ENCODE data around the gene RUNDC3A. TPM values are rescaled to one million over a fixed set of nuclear protein-coding genes. Genes with fewer than 3 reads are reported as not detected.
A peak's percentile ranks its signal among the peaks of the same experiment; 100 is the strongest.

RUNDC3A gene
- total RNA-seq, 1 donor from 2014 or later = 2.0 TPM

DNA sequence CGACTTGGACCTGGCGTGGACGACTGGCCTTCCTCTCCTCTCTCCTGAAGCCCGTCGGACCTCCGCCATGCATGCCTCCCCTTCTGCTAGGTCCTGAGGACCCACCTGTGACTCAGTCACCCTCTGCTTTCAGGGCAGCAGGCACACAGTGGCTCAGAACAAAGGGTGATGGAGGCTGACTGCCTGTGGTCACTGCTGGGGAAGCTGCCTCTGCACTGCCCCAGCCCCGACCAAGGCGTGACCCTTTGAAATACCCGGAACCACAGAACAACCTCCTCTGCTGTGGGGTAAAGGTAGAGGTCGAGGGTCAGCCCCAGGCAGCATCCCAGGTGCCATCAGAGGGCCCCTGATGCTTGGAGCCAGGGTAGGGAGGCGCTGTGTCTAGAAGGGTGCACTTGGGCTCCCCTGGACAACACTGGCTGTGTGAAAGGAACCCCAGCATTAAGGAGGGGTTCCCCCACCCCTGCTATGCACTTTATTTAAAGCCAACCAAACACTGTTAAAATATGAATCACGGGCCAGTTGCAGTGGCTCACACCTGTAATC is 27.9 kb upstream of the RUNDC3A start:
- FAIRE-seq (no peak), DNase-seq (ENCODE audit: low read depth) (no peak)
- H3K4me3 ChIP-seq (ENCODE audit: insufficient read depth, low read depth, low read length) = no peak overlapping the region
- Mint-ChIP-seq H3K9me3 (ENCODE audit: unreplicated experiment) (no peaks in the 10 kb centered on the region), H3K27me3 (ENCODE audit: low read depth, unreplicated experiment) (peaks cover 35% of the 10 kb centered on the region), H3K4me3 (ENCODE audit: unreplicated experiment) (no peak overlapping the region), H3K4me1 (ENCODE audit: low read depth, unreplicated experiment) (peaks cover 10% of the 10 kb centered on the region), H3K36me3 (ENCODE audit: low read depth, unreplicated experiment) (peaks cover 3% of the 10 kb centered on the region), H3K27ac (ENCODE audit: unreplicated experiment) (peak overlapping the region; percentile 85)
- no peaks in the 10 kb centered on the region for H4K20me1 ChIP-seq (ENCODE audit: insufficient read depth, low read length)
- peaks cover 20% of the 10 kb centered on the region for H3K4me1 ChIP-seq (ENCODE audit: insufficient read depth, low read length)
- H2AFZ ChIP-seq (ENCODE audit: low read depth, low read length) = peak overlapping the region; percentile 29
- no peaks in the 10 kb centered on the region for H3K79me2 ChIP-seq (ENCODE audit: insufficient read depth, low read length)
- H3K9me3 ChIP-seq (ENCODE audit: insufficient read depth, low read depth, low read length) = no peaks in the 10 kb centered on the region
- H3K9ac ChIP-seq (ENCODE audit: low read length) = peak overlapping the region; percentile 47
- no peaks in the 10 kb centered on the region for H3K36me3 ChIP-seq (ENCODE audit: insufficient read depth, low read length)
- TF ChIP-seq CTCF (IDR thresholded peaks at IDR 0.05; ENCODE audit: insufficient read depth, low read depth, low read length) (no peak), EZH2 (IDR thresholded peaks at IDR 0.05; ENCODE audit: insufficient read depth, low read length) (no peak)
- H3K4me2 ChIP-seq (ENCODE audit: low read length) = peak overlapping the region; percentile 76
- H3K27ac ChIP-seq (ENCODE audit: low read depth, low read length) = peak overlapping the region; percentile 47
- H3K27me3 ChIP-seq (ENCODE audit: insufficient read depth, low read length) = no peaks in the 10 kb centered on the region

GRCh38 chr17:44281570-44281969 is 26.8 kb upstream of the RUNDC3A start:
- Histone ChIP-seq H3K79me2 (ENCODE audit: insufficient read depth, low read length) (no peaks in the 10 kb centered on the region), H3K4me1 (ENCODE audit: insufficient read depth, low read length) (peaks cover 20% of the 10 kb centered on the region), H4K20me1 (ENCODE audit: insufficient read depth, low read length) (no peaks in the 10 kb centered on the region), H2AFZ (ENCODE audit: low read depth, low read length) (no peak overlapping the region), H3K4me3 (ENCODE audit: insufficient read depth, low read depth, low read length) (no peak overlapping the region), H3K27ac (ENCODE audit: low read depth, low read length) (no peak overlapping the region), H3K36me3 (ENCODE audit: insufficient read depth, low read length) (no peaks in the 10 kb centered on the region), H3K27me3 (ENCODE audit: insufficient read depth, low read length) (no peaks in the 10 kb centered on the region), H3K4me2 (ENCODE audit: low read length) (no peak overlapping the region), H3K9me3 (ENCODE audit: insufficient read depth, low read depth, low read length) (no peaks in the 10 kb centered on the region), H3K9ac (ENCODE audit: low read length) (no peak overlapping the region)
- Mint-ChIP-seq H3K4me3 (ENCODE audit: unreplicated experiment) (no peak overlapping the region), H3K27me3 (ENCODE audit: low read depth, unreplicated experiment) (peaks cover 33% of the 10 kb centered on the region), H3K27ac (ENCODE audit: unreplicated experiment) (peak overlapping the region; percentile 47), H3K9me3 (ENCODE audit: unreplicated experiment) (no peaks in the 10 kb centered on the region), H3K36me3 (ENCODE audit: low read depth, unreplicated experiment) (peaks cover 3% of the 10 kb centered on the region), H3K4me1 (ENCODE audit: low read depth, unreplicated experiment) (peaks cover 10% of the 10 kb centered on the region)
- TF ChIP-seq CTCF (IDR thresholded peaks at IDR 0.05; ENCODE audit: insufficient read depth, low read depth, low read length) = no peak
- no peak for TF ChIP-seq EZH2 (IDR thresholded peaks at IDR 0.05; ENCODE audit: insufficient read depth, low read length)
- FAIRE-seq = no peak
- no peak for DNase-seq (ENCODE audit: low read depth)

DNA sequence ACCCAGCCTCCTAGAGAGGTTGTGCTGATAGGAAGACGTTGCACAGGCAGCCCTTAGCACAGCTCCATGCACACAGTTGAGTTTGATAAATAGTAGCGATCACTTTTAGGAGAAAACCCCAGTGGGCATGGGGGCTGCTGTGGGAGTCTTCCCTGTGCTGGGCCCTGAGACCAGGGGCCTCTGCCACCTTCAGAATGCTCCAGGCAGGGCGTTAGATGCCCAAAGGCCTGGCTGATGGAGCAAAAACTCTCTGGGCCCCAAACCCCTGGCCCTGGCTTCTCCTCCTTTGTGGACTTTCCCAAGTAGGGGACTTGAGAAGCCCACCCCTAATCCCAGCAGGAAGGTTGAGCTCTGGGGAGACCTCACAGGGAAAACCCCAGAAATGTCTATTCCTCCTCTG is 26.1 kb upstream of the RUNDC3A start:
- TF ChIP-seq CTCF (IDR thresholded peaks at IDR 0.05; ENCODE audit: insufficient read depth, low read depth, low read length) = no peak
- no peak for TF ChIP-seq EZH2 (IDR thresholded peaks at IDR 0.05; ENCODE audit: insufficient read depth, low read length)
- H3K4me3 Mint-ChIP-seq (ENCODE audit: unreplicated experiment) = no peak overlapping the region
- H3K27me3 Mint-ChIP-seq (ENCODE audit: low read depth, unreplicated experiment) = peaks cover 30% of the 10 kb centered on the region
- no peaks in the 10 kb centered on the region for H3K9me3 Mint-ChIP-seq (ENCODE audit: unreplicated experiment)
- H3K4me1 ChIP-seq (ENCODE audit: insufficient read depth, low read length) = peaks cover 20% of the 10 kb centered on the region
- no peaks in the 10 kb centered on the region for H3K9me3 ChIP-seq (ENCODE audit: insufficient read depth, low read depth, low read length)
- H3K4me1 Mint-ChIP-seq (ENCODE audit: low read depth, unreplicated experiment) = peaks cover 10% of the 10 kb centered on the region
- no peak overlapping the region for H3K27ac Mint-ChIP-seq (ENCODE audit: unreplicated experiment)
- DNase-seq (ENCODE audit: low read depth) = no peak
- H3K4me2 ChIP-seq (ENCODE audit: low read length) = no peak overlapping the region
- H3K36me3 ChIP-seq (ENCODE audit: insufficient read depth, low read length) = no peaks in the 10 kb centered on the region
- no peaks in the 10 kb centered on the region for H3K79me2 ChIP-seq (ENCODE audit: insufficient read depth, low read length)
- no peaks in the 10 kb centered on the region for H4K20me1 ChIP-seq (ENCODE audit: insufficient read depth, low read length)
- no peak overlapping the region for H3K4me3 ChIP-seq (ENCODE audit: insufficient read depth, low read depth, low read length)
- H3K27me3 ChIP-seq (ENCODE audit: insufficient read depth, low read length) = no peaks in the 10 kb centered on the region
- H2AFZ ChIP-seq (ENCODE audit: low read depth, low read length) = no peak overlapping the region
- H3K36me3 Mint-ChIP-seq (ENCODE audit: low read depth, unreplicated experiment) = peaks cover 3% of the 10 kb centered on the region
- FAIRE-seq = no peak
- no peak overlapping the region for H3K27ac ChIP-seq (ENCODE audit: low read depth, low read length)
- H3K9ac ChIP-seq (ENCODE audit: low read length) = no peak overlapping the region

Measured in astrocyte (in vitro differentiated cells and primary cell).